SJSA1 (cell line): ENCODE results near the gene ENG. TPM values are rescaled to one million over a fixed set of nuclear protein-coding genes. Genes with fewer than 3 reads are reported as not detected.

ENCODE experiments used
- DNase-seq, 2 experiments: peaks; one replicate each; pipeline ENCODE4 v3.0.0-alpha.2; 2015 to 2020; ENCODE audit warnings: low spot score in 2 of 2, low read depth in 1 of 2
- H3K27ac ChIP-seq: fragments of 250-450 bp; sonication (Bioruptor Pico); 2 replicates; pipeline ENCODE4 v1.5.1; 2020; ENCODE audit warnings: mild to moderate bottlenecking, moderate library complexity
- H3K27me3 ChIP-seq: fragments of 250-450 bp; sonication (Bioruptor Pico); replicated peaks from 2 replicates; pipeline ENCODE4 v1.5.1; 2020; ENCODE audit warnings: mild to moderate bottlenecking, moderate library complexity
- H3K36me3 ChIP-seq: fragments of 250-450 bp; sonication (Bioruptor Pico); 2 replicates; pipeline ENCODE4 v1.5.1; 2020; ENCODE audit warnings: mild to moderate bottlenecking
- H3K4me1 ChIP-seq: fragments of 250-450 bp; sonication (Bioruptor Pico); replicated peaks from 2 replicates; pipeline ENCODE4 v1.6.1; 2021; ENCODE audit warnings: mild to moderate bottlenecking
- H3K4me3 ChIP-seq: fragments of 250-450 bp; sonication (Bioruptor Pico); 2 replicates; pipeline ENCODE4 v1.5.1; 2020; ENCODE audit warnings: mild to moderate bottlenecking
- H3K9me3 ChIP-seq: fragments of 250-450 bp; sonication (Bioruptor Pico); replicated peaks from 2 replicates; pipeline ENCODE4 v1.5.1; 2020; ENCODE audit warnings: mild to moderate bottlenecking
- total RNA-seq: library from RNA; depleted of rRNA; stranded (reverse); fragments of >200 nt; shearing (Covaris generic); gene quantifications from 2 replicates; pipeline ENCODE4 v1.2.3, GENCODE V29; 2014

Gene ENG
- total RNA-seq, 1 experiment from 2014 or later = 8.7 TPM

- H3K4me1 ChIP-seq = no peaks in the 10 kb centered on the region
- no peaks in the 10 kb centered on the region for H3K36me3 ChIP-seq
- no peak overlapping the region for H3K27ac ChIP-seq
Measured at GRCh38 chr9:127776195-127776923, 78.1 kb downstream of the ENG start.

GRCh38 chr9:127773981-127774380 lies 80.5 kb downstream of the ENG start:
- Histone ChIP-seq H3K36me3 (no peaks in the 10 kb centered on the region), H3K4me1 (peaks cover 7% of the 10 kb centered on the region), H3K27me3 (no peaks in the 10 kb centered on the region), H3K4me3 (no peak overlapping the region), H3K9me3 (no peaks in the 10 kb centered on the region), H3K27ac (no peak overlapping the region)
- DNase-seq = no peak

More at GRCh38 chr9:127776195-127776923, 78.1 kb downstream of the ENG start:
- DNase-seq = no peak
- H3K9me3 ChIP-seq = no peaks in the 10 kb centered on the region
- no peak overlapping the region for H3K4me3 ChIP-seq
- H3K27me3 ChIP-seq = no peaks in the 10 kb centered on the region

GRCh38 chr9:127773272-127773671 lies 81.2 kb downstream of the ENG start:
- DNase-seq = no peak
- Histone ChIP-seq H3K36me3 (no peaks in the 10 kb centered on the region), H3K4me3 (no peak overlapping the region), H3K4me1 (peaks cover 7% of the 10 kb centered on the region), H3K27ac (no peak overlapping the region), H3K9me3 (no peaks in the 10 kb centered on the region), H3K27me3 (no peaks in the 10 kb centered on the region)

GRCh38 chr9:127772603-127773002 lies 81.9 kb downstream of the ENG start:
- peaks cover 7% of the 10 kb centered on the region for H3K4me1 ChIP-seq
- no peaks in the 10 kb centered on the region for H3K36me3 ChIP-seq
- H3K27me3 ChIP-seq = no peaks in the 10 kb centered on the region
- no peak overlapping the region for H3K27ac ChIP-seq
- H3K9me3 ChIP-seq = no peaks in the 10 kb centered on the region
- no peak for DNase-seq
- H3K4me3 ChIP-seq = no peak overlapping the region

DNA sequence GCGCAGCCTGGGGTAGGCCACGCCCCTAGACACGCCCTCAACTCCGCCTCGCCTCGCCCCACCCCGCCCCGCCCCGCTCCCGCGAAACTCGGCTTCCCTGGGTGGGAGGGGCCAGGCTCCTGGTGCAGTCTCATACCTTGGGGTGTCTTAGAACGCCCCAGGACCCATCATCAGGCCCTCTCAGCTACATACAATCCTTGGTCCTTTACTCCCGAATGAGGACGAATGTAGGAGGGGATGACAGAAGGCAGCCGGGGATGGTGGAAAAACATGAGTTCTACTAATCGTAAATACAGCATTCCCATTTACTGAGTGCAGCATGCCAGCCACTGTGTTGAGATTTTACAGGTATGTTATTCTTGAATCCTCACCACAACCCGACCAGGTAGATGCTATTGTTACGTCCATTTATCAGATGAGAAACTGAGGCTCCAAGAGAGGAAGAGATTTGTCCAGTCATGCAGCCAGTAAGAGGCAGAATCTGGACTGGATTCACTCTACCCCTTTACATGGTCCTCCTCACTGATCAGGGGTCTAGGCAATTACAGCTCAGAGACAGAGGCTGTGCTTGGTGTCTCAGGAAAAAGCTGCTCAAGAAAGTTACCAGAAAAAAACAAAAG lies 82.8 kb downstream of the ENG start:
- Histone ChIP-seq H3K27ac (no peak overlapping the region), H3K36me3 (no peaks in the 10 kb centered on the region), H3K4me3 (peak overlapping the region; percentile 29), H3K27me3 (no peaks in the 10 kb centered on the region), H3K4me1 (peaks cover 7% of the 10 kb centered on the region), H3K9me3 (no peaks in the 10 kb centered on the region)
- no peak for DNase-seq

- peak; percentile 91 to 98 for DNase-seq
- Histone ChIP-seq H3K27me3 (no peaks in the 10 kb centered on the region), H3K4me3 (peak overlapping the region; percentile 29), H3K27ac (no peak overlapping the region), H3K9me3 (no peaks in the 10 kb centered on the region), H3K36me3 (no peaks in the 10 kb centered on the region), H3K4me1 (peaks cover 7% of the 10 kb centered on the region)
Measured at GRCh38 chr9:127770905-127771569, 83.4 kb downstream of the ENG start.

DNA sequence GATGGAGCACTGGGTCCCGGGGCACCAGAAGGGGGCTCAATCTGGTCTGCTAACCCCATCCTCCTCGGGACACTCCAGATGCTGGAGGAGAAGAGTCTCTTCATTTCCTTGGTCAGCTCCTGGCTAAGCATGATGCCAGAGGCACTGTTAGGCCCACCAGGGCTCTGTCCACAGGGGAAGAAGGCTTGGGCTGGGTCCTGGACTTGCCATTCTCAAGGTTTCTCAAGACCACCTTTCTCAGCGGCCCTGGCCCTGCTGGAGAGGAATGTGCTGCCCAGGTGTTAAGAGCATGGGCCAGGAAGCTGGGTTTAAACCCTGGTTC lies 83.9 kb downstream of the ENG start:
- Histone ChIP-seq H3K27ac (no peak overlapping the region), H3K4me1 (peaks cover 7% of the 10 kb centered on the region), H3K27me3 (no peaks in the 10 kb centered on the region), H3K4me3 (no peak overlapping the region), H3K9me3 (no peaks in the 10 kb centered on the region), H3K36me3 (no peaks in the 10 kb centered on the region)
- DNase-seq = no peak

DNA sequence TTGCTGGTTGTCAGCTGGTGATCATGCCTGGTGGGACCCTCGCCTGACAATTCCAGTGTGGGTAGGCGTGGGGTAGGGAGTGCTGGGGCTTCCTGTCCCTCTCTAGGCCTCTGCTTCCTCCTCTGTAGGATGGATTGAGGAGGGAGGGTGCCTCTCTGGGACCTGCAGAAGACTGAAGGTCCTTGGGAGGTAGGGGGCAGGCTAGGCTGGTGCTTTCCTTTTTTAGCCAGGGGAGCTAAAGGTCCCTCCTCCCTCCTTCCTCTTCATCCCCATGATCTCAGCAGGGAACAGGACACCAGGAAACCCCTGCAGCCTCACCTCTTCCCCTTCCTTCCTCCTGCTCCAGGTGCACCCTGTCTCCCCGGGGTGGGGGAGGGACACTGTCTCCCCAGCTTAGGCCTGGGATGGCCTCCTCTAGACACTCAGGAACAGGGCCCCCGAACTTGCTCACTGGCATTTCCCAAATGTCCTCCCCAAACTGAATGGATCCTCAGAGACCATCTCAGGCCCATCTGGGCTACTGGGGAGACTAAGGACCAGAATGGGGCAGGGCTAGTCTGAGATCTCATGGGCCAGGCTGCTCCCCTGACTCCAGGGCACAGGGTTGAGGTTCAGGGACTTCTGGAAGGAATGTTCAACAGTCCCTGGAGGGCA lies 84.4 kb downstream of the ENG start:
- no peak overlapping the region for H3K4me3 ChIP-seq
- H3K9me3 ChIP-seq = no peaks in the 10 kb centered on the region
- no peak overlapping the region for H3K27ac ChIP-seq
- DNase-seq = no peak
- H3K36me3 ChIP-seq = no peaks in the 10 kb centered on the region
- no peaks in the 10 kb centered on the region for H3K27me3 ChIP-seq
- H3K4me1 ChIP-seq = peaks cover 7% of the 10 kb centered on the region

DNA sequence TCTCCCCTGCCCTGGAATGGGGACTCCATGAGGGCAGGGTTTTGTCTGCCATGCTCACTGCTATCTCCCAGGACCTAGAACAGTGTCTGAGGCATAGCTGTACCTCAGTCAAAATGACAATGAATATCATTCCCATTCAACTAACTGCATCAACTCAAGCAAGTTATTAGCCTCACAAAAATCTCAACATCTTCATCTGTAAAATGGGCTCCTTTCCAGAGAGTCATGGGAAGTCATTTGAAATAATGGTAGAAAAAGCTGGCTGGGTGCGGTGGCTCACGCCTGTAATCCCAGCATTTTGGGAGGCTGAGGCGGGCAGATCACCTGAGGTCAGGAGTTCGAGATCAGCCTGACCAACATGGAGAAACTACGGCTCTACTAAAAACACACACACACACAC lies 85.4 kb downstream of the ENG start:
- H3K27ac ChIP-seq = no peak overlapping the region
- no peak for DNase-seq
- H3K4me1 ChIP-seq = peaks cover 7% of the 10 kb centered on the region
- H3K9me3 ChIP-seq = no peaks in the 10 kb centered on the region
- H3K27me3 ChIP-seq = no peaks in the 10 kb centered on the region
- H3K4me3 ChIP-seq = no peak overlapping the region
- no peaks in the 10 kb centered on the region for H3K36me3 ChIP-seq

DNA sequence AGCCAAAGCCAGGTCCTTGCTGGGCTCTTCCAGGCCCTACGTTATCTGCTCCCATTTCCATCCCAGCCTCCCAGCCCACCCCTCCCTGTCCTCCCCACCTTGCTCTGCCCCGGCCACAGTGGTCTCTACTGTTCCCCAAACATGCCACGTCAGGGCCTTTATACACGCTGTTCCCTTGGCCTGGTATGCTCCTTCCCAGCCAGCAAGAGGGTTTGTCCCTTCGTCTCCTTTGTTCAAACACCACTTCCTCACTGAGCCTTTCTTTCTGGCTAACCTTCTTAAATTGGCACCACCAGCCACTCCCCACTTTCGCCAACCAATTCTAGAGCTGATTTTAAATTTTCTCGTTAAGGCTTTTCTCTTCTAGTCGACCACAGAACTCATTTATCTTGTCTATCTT lies 85.8 kb downstream of the ENG start:
- no peak for DNase-seq
- no peaks in the 10 kb centered on the region for H3K27me3 ChIP-seq
- peaks cover 7% of the 10 kb centered on the region for H3K4me1 ChIP-seq
- no peaks in the 10 kb centered on the region for H3K9me3 ChIP-seq
- H3K36me3 ChIP-seq = no peaks in the 10 kb centered on the region
- no peak overlapping the region for H3K27ac ChIP-seq
- H3K4me3 ChIP-seq = no peak overlapping the region

DNA sequence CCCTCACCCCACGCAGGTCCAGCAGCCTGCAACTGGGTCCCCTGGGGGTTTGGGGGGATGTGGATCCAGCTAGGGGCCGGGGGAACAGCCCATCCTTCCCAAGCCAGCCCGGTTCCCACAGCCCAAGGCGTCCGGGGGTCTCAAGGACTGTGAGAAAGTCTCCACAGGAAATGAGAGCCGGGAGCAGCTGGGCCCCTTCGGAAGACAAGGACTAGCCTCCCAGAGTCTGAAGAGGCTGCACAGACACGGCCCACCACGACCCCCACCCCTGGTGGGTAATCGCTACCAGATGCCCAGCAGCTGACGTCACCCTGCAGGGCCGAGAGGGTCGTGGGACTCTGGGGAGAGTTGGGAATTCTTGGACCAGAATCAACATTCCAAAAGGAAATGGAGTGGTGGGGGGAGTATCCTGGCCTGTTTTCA lies 86.5 kb downstream of the ENG start:
- H3K9me3 ChIP-seq = no peaks in the 10 kb centered on the region
- H3K4me3 ChIP-seq = no peak overlapping the region
- H3K27ac ChIP-seq = no peak overlapping the region
- H3K4me1 ChIP-seq = peaks cover 7% of the 10 kb centered on the region
- H3K36me3 ChIP-seq = no peaks in the 10 kb centered on the region
- DNase-seq = no peak
- no peaks in the 10 kb centered on the region for H3K27me3 ChIP-seq

- Histone ChIP-seq H3K27ac (no peak overlapping the region), H3K4me3 (no peak overlapping the region), H3K27me3 (no peaks in the 10 kb centered on the region), H3K36me3 (no peaks in the 10 kb centered on the region), H3K4me1 (peaks cover 7% of the 10 kb centered on the region), H3K9me3 (no peaks in the 10 kb centered on the region)
- no peak for DNase-seq
Measured at GRCh38 chr9:127767410-127767809, 87.0 kb downstream of the ENG start.

GRCh38 chr9:127765418-127765817 lies 89.0 kb downstream of the ENG start:
- Histone ChIP-seq H3K4me1 (no peaks in the 10 kb centered on the region), H3K36me3 (no peaks in the 10 kb centered on the region), H3K4me3 (no peak overlapping the region), H3K27me3 (no peaks in the 10 kb centered on the region), H3K9me3 (no peaks in the 10 kb centered on the region), H3K27ac (no peak overlapping the region)
- DNase-seq = no peak
